Uterus (tissue), 2 donors: ENCODE measurements around the gene SUGP2.

Source experiments
- POLR2A ChIP-seq, 2 donors: fragments of 450-650 bp; IDR thresholded peaks; one replicate each; pipeline ENCODE4 v1.6.1; 2016; ENCODE audit warnings: antibody characterized with exemption in 2 of 2, mild to moderate bottlenecking in 1 of 2, moderate library complexity in 1 of 2
- TF ChIP-seq, protein P1 (sequence below), 4 experiments: fragments of 200-600 bp in 2 of 4; fragments of 450-650 bp in 2 of 4; sonication (generic) in 2 of 4; IDR thresholded peaks; one replicate each; pipeline ENCODE4 v1.5.1; 2016 to 2019; ENCODE audit warnings: antibody characterized with exemption in 4 of 4, mild to moderate bottlenecking in 2 of 4, moderate library complexity in 1 of 4

- TF ChIP-seq, protein P1, sequence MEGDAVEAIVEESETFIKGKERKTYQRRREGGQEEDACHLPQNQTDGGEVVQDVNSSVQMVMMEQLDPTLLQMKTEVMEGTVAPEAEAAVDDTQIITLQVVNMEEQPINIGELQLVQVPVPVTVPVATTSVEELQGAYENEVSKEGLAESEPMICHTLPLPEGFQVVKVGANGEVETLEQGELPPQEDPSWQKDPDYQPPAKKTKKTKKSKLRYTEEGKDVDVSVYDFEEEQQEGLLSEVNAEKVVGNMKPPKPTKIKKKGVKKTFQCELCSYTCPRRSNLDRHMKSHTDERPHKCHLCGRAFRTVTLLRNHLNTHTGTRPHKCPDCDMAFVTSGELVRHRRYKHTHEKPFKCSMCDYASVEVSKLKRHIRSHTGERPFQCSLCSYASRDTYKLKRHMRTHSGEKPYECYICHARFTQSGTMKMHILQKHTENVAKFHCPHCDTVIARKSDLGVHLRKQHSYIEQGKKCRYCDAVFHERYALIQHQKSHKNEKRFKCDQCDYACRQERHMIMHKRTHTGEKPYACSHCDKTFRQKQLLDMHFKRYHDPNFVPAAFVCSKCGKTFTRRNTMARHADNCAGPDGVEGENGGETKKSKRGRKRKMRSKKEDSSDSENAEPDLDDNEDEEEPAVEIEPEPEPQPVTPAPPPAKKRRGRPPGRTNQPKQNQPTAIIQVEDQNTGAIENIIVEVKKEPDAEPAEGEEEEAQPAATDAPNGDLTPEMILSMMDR (IDR thresholded peaks at IDR 0.05): no peak
- TF ChIP-seq POLR2A (IDR thresholded peaks at IDR 0.05): no peak
Measured at GRCh38 chr19:19059018-19059836, 25.9 kb upstream of the SUGP2 start.
